GM23338 (cell line): ENCODE results near the gene B4GALNT2. TPM values are rescaled to one million over a fixed set of nuclear protein-coding genes. Genes with fewer than 3 reads are reported as not detected.

Experiments
- ATAC-seq: fragments of 200-7000 bp; cut with Tn5 transposase; 3 replicates; pipeline ENCODE4 v1.9.1; 2020
- DNase-seq: peaks from one replicate; pipeline ENCODE4 v3.0.0-alpha.2; 2015; ENCODE audit warnings: low spot score
- H2AFZ ChIP-seq: fragments of 200-600 bp; sonication (generic); 2 replicates; pipeline ENCODE4 v1.8.0; 2016; ENCODE audit warnings: antibody characterized with exemption, mild to moderate bottlenecking, moderate library complexity
- H3F3A ChIP-seq: fragments of 200-600 bp; sonication (generic); replicated peaks from 2 replicates; pipeline ENCODE4 v1.8.0; 2017; ENCODE audit warnings: antibody characterized with exemption, mixed run types, low read depth
- H3K27ac ChIP-seq: fragments of 200-600 bp; sonication (generic); 2 replicates; pipeline ENCODE4 v1.6.1; 2016; ENCODE audit warnings: low read depth
- H3K27me3 ChIP-seq: fragments of 200-600 bp; sonication (generic); 2 replicates; pipeline ENCODE4 v1.8.0; 2016; ENCODE audit warnings: mild to moderate bottlenecking, mixed run types, moderate library complexity; ENCODE audit not compliant: insufficient read depth
- H3K36me3 ChIP-seq: fragments of 200-600 bp; sonication (generic); 2 replicates; pipeline ENCODE4 v1.8.0; 2016; ENCODE audit warnings: mild to moderate bottlenecking; ENCODE audit not compliant: insufficient read depth
- H3K4me1 ChIP-seq: fragments of 200-600 bp; sonication (generic); 2 replicates; pipeline ENCODE4 v1.8.0; 2016; ENCODE audit warnings: mild to moderate bottlenecking, moderate library complexity; ENCODE audit not compliant: insufficient read depth
- H3K4me2 ChIP-seq: fragments of 200-600 bp; sonication (generic); 2 replicates; pipeline ENCODE4 v1.7.1; 2017; ENCODE audit warnings: mixed run types
- H3K4me3 ChIP-seq: fragments of 200-600 bp; sonication (generic); 2 replicates; pipeline ENCODE4 v1.6.1; 2016; ENCODE audit warnings: mixed run types
- H3K79me2 ChIP-seq: fragments of 200-600 bp; sonication (generic); replicated peaks from 2 replicates; pipeline ENCODE4 v1.8.0; 2017; ENCODE audit warnings: mild to moderate bottlenecking; ENCODE audit not compliant: insufficient read depth
- H3K9me2 ChIP-seq: fragments of 200-600 bp; sonication (generic); 2 replicates; pipeline ENCODE4 v1.8.0; 2017; ENCODE audit not compliant: insufficient read depth
- H4K20me1 ChIP-seq: fragments of 200-600 bp; sonication (generic); replicated peaks from 2 replicates; pipeline ENCODE4 v1.8.0; 2017; ENCODE audit warnings: mild to moderate bottlenecking; ENCODE audit not compliant: insufficient read depth
- H3K27ac Mint-ChIP-seq: 2 replicates; pipeline ENCODE4 v1.8.0; 2020; ENCODE audit warnings: inconsistent platforms, mild to moderate bottlenecking, moderate library complexity, mixed read lengths
- H3K27me3 Mint-ChIP-seq: 3 replicates; pipeline ENCODE4 v1.8.0; 2022; ENCODE audit warnings: low read depth, mild to moderate bottlenecking, moderate library complexity, mixed read lengths, inconsistent platforms; ENCODE audit not compliant: insufficient read depth, poor library complexity
- H3K36me3 Mint-ChIP-seq: 3 replicates; pipeline ENCODE4 v1.8.0; 2021; ENCODE audit warnings: low read depth, mild to moderate bottlenecking, inconsistent platforms, moderate library complexity, mixed read lengths
- H3K4me1 Mint-ChIP-seq: 3 replicates; pipeline ENCODE4 v1.8.0; 2020; ENCODE audit warnings: mild to moderate bottlenecking, inconsistent platforms, mixed read lengths
- H3K4me3 Mint-ChIP-seq: 3 replicates; pipeline ENCODE4 v1.8.0; 2021; ENCODE audit warnings: moderate library complexity, mild to moderate bottlenecking, inconsistent platforms, mixed read lengths
- H3K9me3 Mint-ChIP-seq: 3 replicates; pipeline ENCODE4 v1.8.0; 2020; ENCODE audit warnings: moderate library complexity, mild to moderate bottlenecking, inconsistent platforms, mixed read lengths
- CTCF ChIP-seq, 2 experiments: fragments of 200-600 bp in 1 of 2; sonication (generic) in 1 of 2; conservative IDR thresholded peaks; 2 replicates each; pipeline versions ENCODE4 v1.5.1 to v1.6.1; 2016 to 2017; ENCODE audit warnings: antibody characterized with exemption in 2 of 2, low read depth in 2 of 2, mild to moderate bottlenecking in 2 of 2, moderate library complexity in 1 of 2
- ETS1 ChIP-seq: IDR thresholded peaks from 2 replicates; pipeline ENCODE4 v1.6.1; 2016; ENCODE audit warnings: antibody characterized with exemption
- EZH2 ChIP-seq: fragments of 200-600 bp; sonication (generic); IDR thresholded peaks from one replicate; pipeline ENCODE4 v1.8.0; 2017; ENCODE audit warnings: antibody characterized with exemption, mild to moderate bottlenecking, low read depth; ENCODE audit not compliant: unreplicated experiment
- JUNB ChIP-seq: IDR thresholded peaks from one replicate; pipeline ENCODE4 v1.6.1; 2016; ENCODE audit warnings: antibody characterized with exemption; ENCODE audit not compliant: unreplicated experiment
- NANOG ChIP-seq: IDR thresholded peaks from 2 replicates; pipeline ENCODE4 v1.6.1; 2016; ENCODE audit warnings: antibody characterized with exemption, borderline replicate concordance
- POLR2AphosphoS5 ChIP-seq: IDR thresholded peaks from 2 replicates; pipeline ENCODE4 v1.6.1; 2016; ENCODE audit warnings: antibody characterized with exemption, low read depth
- REST ChIP-seq: IDR thresholded peaks from one replicate; pipeline ENCODE4 v1.6.1; 2018; ENCODE audit warnings: antibody characterized with exemption; ENCODE audit not compliant: unreplicated experiment
- STAT1 ChIP-seq: IDR thresholded peaks from one replicate; pipeline ENCODE4 v1.6.1; 2016; ENCODE audit warnings: antibody characterized with exemption; ENCODE audit not compliant: unreplicated experiment
- ZNF331 ChIP-seq: fragments of 250-450 bp; sonication (Bioruptor Pico); IDR thresholded peaks from 2 replicates; pipeline ENCODE4 v1.5.0; 2020; ENCODE audit warnings: low read depth, mild to moderate bottlenecking, moderate library complexity
- ZNF462 ChIP-seq: fragments of 250-450 bp; sonication (Bioruptor Pico); IDR thresholded peaks from 2 replicates; pipeline ENCODE4 v1.5.0; 2020; ENCODE audit warnings: mild to moderate bottlenecking, moderate library complexity
- polyA plus RNA-seq: library from polyadenylated mRNA; unstranded; fragments of >200 nt; fragmentation: Nextera tagmentation; extraction: Ambion mirVana; gene quantifications from 2 replicates; pipeline ENCODE4 v1.2.1, GENCODE V29; 2016
- total RNA-seq: library from RNA; depleted of rRNA; stranded (reverse); fragments of >200 nt; shearing (Covaris generic); gene quantifications from 2 replicates; pipeline ENCODE4 v1.2.3, GENCODE V29; 2014

Gene B4GALNT2
- total and polyA plus RNA-seq, 2 experiments from 2014 or later = not detected

GRCh38 chr17:49123061-49123460, 9.5 kb upstream of the B4GALNT2 start (continued):
- TF ChIP-seq ZNF462 (CRISPR knock-in tag) = no peak
- TF ChIP-seq POLR2AphosphoS5 = no peak
- no peak for TF ChIP-seq NANOG

GRCh38 chr17:49125449-49125848, 7.1 kb upstream of the B4GALNT2 start:
- no peak overlapping the region for H3K27ac Mint-ChIP-seq
- Histone ChIP-seq H3K27me3 (peaks cover 6% of the 10 kb centered on the region; the same call in 1 of the 2 replicates), H3K4me1 (no peaks in the 10 kb centered on the region), H3K27ac (no peak overlapping the region), H3K36me3 (no peaks in the 10 kb centered on the region), H2AFZ (no peak overlapping the region), H3K9me2 (no peaks in the 10 kb centered on the region), H3K4me3 (no peak overlapping the region), H3F3A (no peaks in the 10 kb centered on the region), H3K4me2 (no peak overlapping the region), H4K20me1 (no peaks in the 10 kb centered on the region), H3K79me2 (no peaks in the 10 kb centered on the region)
- TF ChIP-seq EZH2 = no peak
- TF ChIP-seq JUNB = no peak
- no peak for TF ChIP-seq REST
- no peak for TF ChIP-seq ZNF331 (CRISPR knock-in tag)
- no peak for TF ChIP-seq STAT1
- TF ChIP-seq NANOG = no peak
- TF ChIP-seq ETS1 = no peak
- no peak for TF ChIP-seq CTCF (conservative IDR thresholded peaks at IDR 0.05; ENCODE audit: low read depth in 2 of 2)
- no peak for TF ChIP-seq POLR2AphosphoS5
- peaks cover 62% of the 10 kb centered on the region for H3K9me3 Mint-ChIP-seq
- DNase-seq (no peak), ATAC-seq (no peak)
- no peaks in the 10 kb centered on the region for H3K4me1 Mint-ChIP-seq
- H3K27me3 Mint-ChIP-seq = peaks cover 2% of the 10 kb centered on the region
- no peak overlapping the region for H3K4me3 Mint-ChIP-seq
- H3K36me3 Mint-ChIP-seq = peaks cover 31% of the 10 kb centered on the region
